Measurements from ENCODE around the gene RGS13. TPM values are rescaled to one million over a fixed set of nuclear protein-coding genes. Genes with fewer than 3 reads are reported as not detected.

RGS13 gene
- total and polyA plus RNA-seq, 12 donors = 0.06 to 0.51 (median 0.13) TPM; not detected in 9

- Histone ChIP-seq H3K4me3 (no peak overlapping the region), H3K4me1 (replicated peaks in 1 of 2) (no peaks in the 10 kb centered on the region), H3K9me3 (replicated peaks in 1 of 3) (no peaks in the 10 kb centered on the region), H3K27me3 (no peaks in the 10 kb centered on the region), H3K36me3 (replicated peaks in 1 of 2) (no peaks in the 10 kb centered on the region), H3K27ac (no peak overlapping the region)
- intact Hi-C loops (cut with DNase I) = no loop called here
- TF ChIP-seq CTCF (IDR thresholded peaks at IDR 0.05) (no peak), POLR2A (IDR thresholded peaks at IDR 0.05) (no peak)
- WGBS, 4 donors = 74 to 84% (median 79%) methylated on average over 4 of the region's 4 CpGs
- peak in 3 of 7 donors; percentile 13 to 27 (median 21) for DNase-seq
These were observed 18.8 kb downstream of the RGS13 start for GRCh38 chr1:192654591-192655251.

- Histone ChIP-seq H3K9me3 (replicated peaks in 1 of 3) (no peaks in the 10 kb centered on the region), H3K4me1 (replicated peaks in 1 of 2) (no peaks in the 10 kb centered on the region), H3K36me3 (replicated peaks in 1 of 2) (no peaks in the 10 kb centered on the region), H3K27ac (no peak overlapping the region), H3K27me3 (no peaks in the 10 kb centered on the region), H3K4me3 (no peak overlapping the region)
- WGBS, 4 donors = 79 to 89% (median 87%) methylated on average over 4 of the region's 4 CpGs
- TF ChIP-seq CTCF (IDR thresholded peaks at IDR 0.05) (no peak), POLR2A (IDR thresholded peaks at IDR 0.05) (no peak)
- intact Hi-C loops (cut with DNase I) = no loop called here
- no peak for DNase-seq
These were observed 21.8 kb downstream of the RGS13 start for GRCh38 chr1:192657760-192658159.

GRCh38 chr1:192658255-192658654 is 22.3 kb downstream of the RGS13 start:
- no peaks in the 10 kb centered on the region for H3K4me1 ChIP-seq (replicated peaks in 1 of 2)
- TF ChIP-seq CTCF (IDR thresholded peaks at IDR 0.05) (no peak), POLR2A (IDR thresholded peaks at IDR 0.05) (no peak)
- H3K27ac ChIP-seq = no peak overlapping the region
- DNase-seq = no peak
- no peaks in the 10 kb centered on the region for H3K27me3 ChIP-seq
- H3K9me3 ChIP-seq (replicated peaks in 1 of 3) = no peaks in the 10 kb centered on the region
- intact Hi-C loops (cut with DNase I) = no loop called here
- H3K4me3 ChIP-seq = no peak overlapping the region
- no peaks in the 10 kb centered on the region for H3K36me3 ChIP-seq (replicated peaks in 1 of 2)
- WGBS, 4 donors = 92 to 100% (median 94%) methylated on average over 1 of the region's 1 CpG

GRCh38 chr1:192660613-192661012 is 24.7 kb downstream of the RGS13 start:
- no peak for DNase-seq
- Histone ChIP-seq H3K36me3 (replicated peaks in 1 of 2) (no peaks in the 10 kb centered on the region), H3K9me3 (replicated peaks in 1 of 3) (no peaks in the 10 kb centered on the region), H3K27ac (no peak overlapping the region), H3K4me3 (no peak overlapping the region), H3K4me1 (replicated peaks in 1 of 2) (no peaks in the 10 kb centered on the region), H3K27me3 (no peaks in the 10 kb centered on the region)
- WGBS, 4 donors = 90 to 95% (median 91%) methylated on average over 3 of the region's 3 CpGs
- intact Hi-C loops (cut with DNase I) = no loop called here
- TF ChIP-seq POLR2A (IDR thresholded peaks at IDR 0.05) (no peak), CTCF (IDR thresholded peaks at IDR 0.05) (no peak)

All from adrenal gland (tissue), 12 donors.